Urinary bladder (tissue), 4 donors: ENCODE data around the gene ASB10. TPM values are rescaled to one million over a fixed set of nuclear protein-coding genes. Genes with fewer than 3 reads are reported as not detected.

Source experiments
- DNase-seq: peaks from one replicate; pipeline ENCODE4 v3.0.0-alpha.2; 2015; ENCODE audit errors: extremely low spot score
- H3K27ac ChIP-seq: one replicate; pipeline ENCODE4 v1.5.1; 2013; ENCODE audit warnings: low read depth, mild to moderate bottlenecking, moderate library complexity
- H3K36me3 ChIP-seq: one replicate; pipeline ENCODE4 v1.6.1; 2013; ENCODE audit warnings: mild to moderate bottlenecking, moderate library complexity; ENCODE audit not compliant: insufficient read depth
- H3K4me1 ChIP-seq: one replicate; pipeline ENCODE4 v1.6.1; 2013; ENCODE audit warnings: mild to moderate bottlenecking, moderate library complexity; ENCODE audit not compliant: insufficient read depth
- H3K4me3 ChIP-seq: one replicate; pipeline ENCODE4 v1.5.1; 2013; ENCODE audit warnings: low read depth, low read length
- WGBS: extraction: QIAGEN DNeasy Blood & Tissue Kit; methylation state at CpG from one replicate; pipeline ENCODE4 v1.1.7; 2013; 5-methylcytosine and 5-hydroxymethylcytosine counted together
- polyA plus RNA-seq: library from polyadenylated mRNA; stranded (reverse); fragments of 200-250 nt; gene quantifications from one replicate; pipeline ENCODE4 v1.2.3, GENCODE V29; 2013
- total RNA-seq: library from RNA; depleted of rRNA; stranded (reverse); fragments of >200 nt; gene quantifications from one replicate; pipeline ENCODE4 v1.2.3, GENCODE V29; 2014
- donor health status: healthy with polysubstance abuse.
- donor health status: healthy.

ASB10 gene
- total and polyA plus RNA-seq, 2 donors: not detected

DNA sequence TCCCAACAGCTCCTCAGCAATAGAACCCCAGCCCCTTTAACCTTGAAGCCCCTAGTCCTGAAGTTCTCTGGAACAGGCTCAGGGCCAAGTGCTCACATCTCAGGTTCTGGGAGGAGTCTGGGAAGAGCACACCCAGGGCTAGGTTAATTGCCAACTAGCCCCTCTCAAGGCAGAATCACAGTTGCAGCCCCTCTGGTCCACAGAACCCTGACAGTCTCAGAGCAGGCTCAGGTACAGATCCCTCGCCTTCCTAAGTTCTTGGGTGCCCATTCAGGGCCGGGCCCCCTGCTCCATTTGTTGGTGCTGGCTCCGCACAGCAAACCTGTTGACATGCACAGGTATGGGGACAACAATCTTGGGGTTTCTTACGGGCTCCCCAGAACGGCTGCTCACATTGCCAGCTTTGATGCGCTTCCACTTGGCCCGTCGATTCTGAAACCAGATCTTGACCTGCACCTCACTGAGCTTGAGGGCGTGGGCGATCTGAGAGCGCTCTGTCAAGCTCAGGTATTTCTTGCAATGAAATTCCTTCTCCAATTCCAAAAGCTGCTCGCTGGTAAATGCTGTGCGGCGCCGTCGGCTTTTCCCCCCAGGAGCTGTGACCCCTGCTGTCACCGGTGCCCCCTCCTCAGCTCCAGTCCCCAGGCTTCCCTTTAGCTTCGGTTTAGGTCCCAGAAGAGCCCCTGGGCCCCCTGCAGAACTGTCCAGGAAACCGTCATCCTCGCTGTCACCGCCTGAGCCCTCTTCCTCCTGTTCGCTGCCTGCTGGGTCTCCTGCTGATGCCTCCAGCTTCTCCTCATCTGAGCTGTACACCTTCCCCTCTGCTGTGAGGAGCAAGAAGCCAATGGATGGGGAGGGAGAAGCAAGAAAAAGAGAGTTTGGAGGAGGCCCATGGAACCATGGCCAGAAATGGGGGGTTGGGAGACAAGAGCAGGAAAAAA, 38.5 kb downstream of the ASB10 start:
- Histone ChIP-seq H3K4me1 (no peaks in the 10 kb centered on the region), H3K27ac (no peak overlapping the region), H3K36me3 (no peaks in the 10 kb centered on the region), H3K4me3 (no peak overlapping the region)
- 58% methylated on average over 22 of the region's 22 CpGs for WGBS
- DNase-seq: no peak

DNA sequence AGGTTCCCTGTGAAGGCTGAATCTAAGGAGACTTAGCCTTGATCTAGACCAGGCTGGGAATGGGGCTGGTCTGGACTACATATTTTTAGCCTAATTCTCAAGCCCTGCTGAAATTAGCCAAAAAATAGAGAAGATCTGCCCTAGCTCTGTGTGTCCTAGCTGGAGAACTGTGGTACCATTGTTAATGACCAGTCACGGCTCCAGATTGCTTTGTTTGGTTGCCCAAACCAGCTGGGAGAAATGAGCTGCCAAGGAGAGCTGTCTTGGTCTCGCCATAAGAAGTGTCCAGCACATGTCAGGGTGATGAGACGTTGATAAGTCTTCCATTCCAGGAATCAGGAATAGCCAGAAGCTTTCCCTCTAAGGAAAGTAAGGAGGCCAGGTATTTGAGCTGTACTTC, 40.3 kb downstream of the ASB10 start:
- no peak for DNase-seq
- Histone ChIP-seq H3K27ac (no peak overlapping the region), H3K4me3 (no peak overlapping the region), H3K36me3 (no peaks in the 10 kb centered on the region), H3K4me1 (no peaks in the 10 kb centered on the region)
- 55% methylated on average over 3 of the region's 3 CpGs for WGBS

DNA sequence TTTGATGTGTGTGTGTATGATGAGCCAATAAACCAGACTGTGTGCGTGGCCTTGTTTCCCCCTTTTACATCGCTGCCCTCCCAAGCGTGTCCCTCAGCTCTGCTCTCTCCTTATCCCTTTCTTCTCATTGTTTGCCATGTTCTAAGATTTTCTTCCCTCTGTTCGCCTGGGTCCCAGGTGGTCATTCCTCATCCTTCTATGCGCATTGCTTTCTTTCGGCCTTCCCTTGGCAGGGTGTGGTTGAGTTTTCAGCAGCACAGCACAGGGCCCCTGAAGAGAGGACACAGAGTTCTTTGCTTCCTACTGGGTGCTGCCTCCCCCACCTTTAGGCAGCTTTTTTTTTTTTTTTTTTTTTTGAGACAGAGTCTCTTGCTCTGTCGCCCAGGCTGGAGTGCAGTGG, 42.7 kb downstream of the ASB10 start:
- Histone ChIP-seq H3K27ac (no peak overlapping the region), H3K4me1 (no peaks in the 10 kb centered on the region), H3K4me3 (no peak overlapping the region), H3K36me3 (no peaks in the 10 kb centered on the region)
- 95% methylated on average over 7 of the region's 7 CpGs for WGBS
- no peak for DNase-seq

DNA sequence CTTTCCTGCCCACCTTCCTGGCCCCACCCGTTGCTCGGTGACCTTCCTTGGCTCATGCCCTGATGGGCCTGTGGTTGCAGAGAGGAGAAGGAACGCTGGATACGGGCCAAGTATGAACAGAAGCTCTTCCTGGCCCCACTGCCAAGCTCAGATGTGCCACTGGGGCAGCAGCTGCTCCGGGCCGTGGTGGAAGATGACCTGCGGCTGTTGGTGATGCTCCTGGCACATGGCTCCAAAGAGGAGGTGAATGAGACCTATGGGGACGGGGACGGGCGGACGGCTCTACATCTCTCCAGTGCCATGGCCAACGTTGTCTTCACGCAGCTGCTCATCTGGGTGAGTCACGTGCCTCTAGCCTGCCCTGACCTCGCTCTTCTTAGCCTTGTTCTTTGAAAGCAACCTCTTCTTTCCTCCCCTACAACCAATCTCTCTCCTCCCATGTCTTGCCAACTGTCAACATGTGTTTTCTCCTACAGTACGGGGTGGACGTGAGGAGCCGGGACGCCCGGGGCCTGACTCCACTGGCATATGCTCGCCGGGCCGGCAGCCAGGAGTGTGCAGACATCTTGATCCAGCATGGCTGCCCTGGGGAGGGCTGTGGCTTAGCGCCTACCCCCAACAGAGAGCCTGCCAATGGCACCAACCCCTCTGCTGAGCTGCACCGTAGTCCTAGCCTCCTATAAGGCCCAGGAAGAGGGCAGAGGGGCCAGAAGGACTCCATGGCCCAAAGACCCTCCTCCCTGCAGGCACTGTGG, 43.6 kb downstream of the ASB10 start:
- Histone ChIP-seq H3K27ac (no peak overlapping the region), H3K4me1 (no peaks in the 10 kb centered on the region), H3K36me3 (no peaks in the 10 kb centered on the region), H3K4me3 (no peak overlapping the region)
- 79% methylated on average over 25 of the region's 25 CpGs for WGBS
- no peak for DNase-seq

DNA sequence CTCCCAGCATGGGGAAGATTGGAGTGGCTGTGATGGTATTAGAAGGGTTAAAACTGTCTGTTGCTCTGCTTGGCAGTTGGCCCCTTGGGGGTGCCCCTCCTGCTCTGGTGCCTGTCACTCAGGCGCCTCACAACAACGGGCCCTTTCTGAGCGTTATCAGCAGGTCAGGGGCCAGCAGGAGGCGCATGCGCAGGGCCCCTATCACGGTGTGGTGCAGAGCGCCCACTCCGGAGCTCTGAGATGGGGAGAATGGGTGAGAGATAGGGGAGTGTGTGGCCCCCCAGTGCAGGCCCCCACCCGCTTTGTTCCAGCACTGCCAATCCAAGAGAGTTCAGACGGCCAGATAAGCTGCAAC, 44.4 kb downstream of the ASB10 start:
- WGBS: 70% methylated on average over 10 of the region's 10 CpGs
- H3K27ac ChIP-seq: no peak overlapping the region
- H3K36me3 ChIP-seq: no peaks in the 10 kb centered on the region
- H3K4me3 ChIP-seq: no peak overlapping the region
- DNase-seq: no peak
- no peaks in the 10 kb centered on the region for H3K4me1 ChIP-seq

DNA sequence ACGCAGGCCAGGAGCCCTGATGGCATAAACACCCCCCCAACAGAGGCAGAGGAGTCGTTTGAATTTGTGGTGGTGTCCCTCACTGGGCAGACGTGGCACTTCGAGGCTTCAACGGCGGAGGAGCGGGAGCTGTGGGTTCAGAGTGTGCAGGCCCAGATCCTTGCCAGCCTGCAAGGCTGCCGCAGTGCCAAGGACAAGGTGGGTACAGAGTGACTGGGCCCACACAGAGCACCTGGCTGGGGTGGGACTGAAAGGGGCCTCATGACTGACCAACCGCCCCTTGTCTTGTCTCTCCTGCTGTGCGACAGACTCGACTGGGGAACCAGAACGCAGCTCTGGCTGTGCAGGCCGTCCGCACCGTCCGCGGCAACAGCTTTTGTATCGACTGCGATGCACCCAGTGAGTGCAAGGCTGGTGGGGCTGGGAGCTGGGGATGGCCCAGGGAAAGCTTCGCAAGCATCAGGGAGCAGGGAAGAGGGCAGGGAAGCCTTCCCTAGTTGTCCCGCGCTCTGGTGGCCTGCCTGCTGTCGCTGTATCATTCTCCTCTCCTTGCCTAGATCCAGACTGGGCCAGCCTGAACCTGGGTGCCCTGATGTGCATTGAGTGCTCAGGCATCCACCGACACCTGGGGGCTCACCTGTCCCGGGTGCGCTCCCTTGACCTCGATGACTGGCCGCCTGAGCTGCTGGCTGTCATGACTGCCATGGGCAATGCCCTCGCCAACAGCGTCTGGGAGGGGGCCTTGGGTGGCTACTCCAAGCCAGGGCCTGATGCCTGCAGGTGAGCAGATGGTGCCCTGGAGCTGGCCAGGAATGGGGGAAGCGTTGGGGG, 45.0 kb downstream of the ASB10 start:
- 91% methylated on average over 31 of the region's 31 CpGs for WGBS
- Histone ChIP-seq H3K36me3 (no peaks in the 10 kb centered on the region), H3K27ac (no peak overlapping the region), H3K4me1 (no peaks in the 10 kb centered on the region), H3K4me3 (no peak overlapping the region)
- no peak for DNase-seq

DNA sequence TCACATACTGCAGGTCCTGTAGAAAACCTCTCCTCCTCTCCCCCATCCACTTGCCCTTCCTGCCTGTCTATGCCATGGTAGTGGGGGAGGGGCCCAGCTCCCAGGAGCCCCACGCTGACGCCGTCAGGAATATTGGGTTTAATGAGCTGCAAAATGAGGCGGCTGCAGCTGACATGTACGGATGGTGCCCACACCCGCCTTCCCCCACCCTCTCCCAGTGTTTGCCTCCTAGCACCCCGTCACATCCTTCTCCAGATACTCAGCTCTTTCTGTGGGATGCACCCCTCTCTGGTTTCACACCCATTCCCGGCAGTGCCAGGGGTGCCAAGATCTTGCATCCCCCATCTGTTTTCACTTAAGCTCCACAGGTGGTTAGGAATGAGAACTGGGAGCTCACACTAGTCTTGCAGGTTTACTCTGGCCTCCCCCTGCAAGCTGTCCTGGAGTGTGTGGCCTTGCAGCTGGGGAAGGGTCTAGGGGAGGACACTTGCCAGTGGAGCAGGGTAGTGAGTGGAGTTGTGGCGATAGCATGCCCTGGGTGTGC, 45.7 kb downstream of the ASB10 start:
- no peaks in the 10 kb centered on the region for H3K4me1 ChIP-seq
- DNase-seq: no peak
- H3K4me3 ChIP-seq: no peak overlapping the region
- peaks cover under 1% of the 10 kb centered on the region for H3K36me3 ChIP-seq
- 83% methylated on average over 9 of the region's 9 CpGs for WGBS
- no peak overlapping the region for H3K27ac ChIP-seq

DNA sequence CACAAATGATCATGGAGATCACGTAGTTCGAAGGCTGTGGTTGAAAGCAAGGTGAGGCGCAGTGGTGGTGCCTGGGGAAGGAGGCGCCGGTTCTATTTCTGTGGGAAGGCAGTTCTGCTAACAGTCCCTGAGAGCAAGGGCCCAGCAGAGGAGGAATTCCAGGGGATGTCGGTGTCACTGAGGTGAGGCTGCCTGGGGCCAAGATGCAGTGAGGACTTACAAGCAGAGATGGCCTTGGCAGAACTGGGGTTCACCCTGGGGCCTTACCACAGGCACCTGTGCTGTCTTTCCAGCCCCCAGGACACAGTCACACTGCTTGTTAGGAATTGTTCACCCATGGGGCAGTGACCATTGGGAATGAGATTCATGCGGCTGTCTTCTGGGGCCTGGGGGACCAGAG, 46.2 kb downstream of the ASB10 start:
- Histone ChIP-seq H3K27ac (no peak overlapping the region), H3K36me3 (peaks cover 6% of the 10 kb centered on the region), H3K4me3 (no peak overlapping the region), H3K4me1 (no peaks in the 10 kb centered on the region)
- 94% methylated on average over 7 of the region's 7 CpGs for WGBS
- no peak for DNase-seq

DNA sequence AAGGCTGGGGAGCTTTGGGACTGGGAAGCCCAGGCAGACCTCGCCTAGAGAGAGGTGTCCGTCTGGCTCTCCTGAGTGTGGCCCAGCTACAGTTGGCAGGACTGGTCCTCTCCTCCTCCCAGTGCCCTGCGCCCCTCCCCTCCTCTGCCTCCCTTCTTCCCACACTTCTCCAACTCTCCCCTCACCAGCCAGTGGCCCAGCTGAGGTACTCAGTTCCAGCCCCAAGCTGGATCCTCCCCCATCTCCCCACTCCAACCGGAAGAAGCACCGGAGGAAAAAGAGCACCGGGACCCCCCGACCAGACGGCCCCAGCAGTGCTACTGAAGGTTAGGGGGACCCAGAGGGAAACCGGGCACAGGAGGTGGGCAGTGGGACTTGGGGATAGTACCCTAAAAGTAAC, 47.3 kb downstream of the ASB10 start:
- H3K4me3 ChIP-seq: no peak overlapping the region
- H3K4me1 ChIP-seq: no peaks in the 10 kb centered on the region
- 85% methylated on average over 9 of the region's 9 CpGs for WGBS
- DNase-seq: no peak
- peaks cover 6% of the 10 kb centered on the region for H3K36me3 ChIP-seq
- H3K27ac ChIP-seq: no peak overlapping the region

DNA sequence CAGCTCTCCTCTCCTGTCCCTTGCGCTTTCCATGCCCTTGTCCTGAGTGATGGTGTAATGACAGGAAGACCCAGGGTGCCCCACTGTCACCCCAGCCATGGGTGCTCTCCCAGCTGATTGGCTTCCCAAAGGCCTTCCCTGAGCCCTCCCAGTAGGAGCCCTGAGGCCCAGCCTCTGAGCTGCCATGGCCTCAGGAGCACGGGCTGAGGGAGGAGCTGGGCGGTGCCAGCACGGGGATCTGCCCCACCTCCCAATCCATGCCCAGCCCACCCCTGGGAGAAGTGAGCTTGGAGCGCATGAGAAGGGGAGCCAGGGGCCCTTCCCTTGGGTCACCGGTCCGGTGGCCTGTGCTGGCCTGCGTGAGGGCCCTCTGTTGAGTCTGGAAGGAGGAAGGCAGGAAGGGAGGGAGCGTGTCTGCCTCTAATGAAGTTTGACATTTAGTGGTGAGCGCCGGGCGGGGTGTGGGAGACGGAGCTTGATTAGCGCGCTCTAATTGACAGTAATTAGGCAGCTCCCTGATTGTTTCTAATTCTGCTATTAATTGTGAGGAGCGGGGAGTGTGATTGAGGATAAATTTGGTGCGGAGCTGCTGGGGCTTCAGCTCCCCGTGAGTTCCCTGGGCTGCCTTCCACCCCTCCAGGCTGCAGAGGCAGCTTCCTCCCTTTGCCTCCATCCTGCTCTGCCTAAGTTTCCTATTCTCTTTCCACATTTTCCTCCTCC, 47.8 kb downstream of the ASB10 start:
- Histone ChIP-seq H3K27ac (no peak overlapping the region), H3K4me3 (no peak overlapping the region), H3K4me1 (no peaks in the 10 kb centered on the region), H3K36me3 (peaks cover 6% of the 10 kb centered on the region)
- no peak for DNase-seq
- WGBS: 86% methylated on average over 18 of the region's 18 CpGs

DNA sequence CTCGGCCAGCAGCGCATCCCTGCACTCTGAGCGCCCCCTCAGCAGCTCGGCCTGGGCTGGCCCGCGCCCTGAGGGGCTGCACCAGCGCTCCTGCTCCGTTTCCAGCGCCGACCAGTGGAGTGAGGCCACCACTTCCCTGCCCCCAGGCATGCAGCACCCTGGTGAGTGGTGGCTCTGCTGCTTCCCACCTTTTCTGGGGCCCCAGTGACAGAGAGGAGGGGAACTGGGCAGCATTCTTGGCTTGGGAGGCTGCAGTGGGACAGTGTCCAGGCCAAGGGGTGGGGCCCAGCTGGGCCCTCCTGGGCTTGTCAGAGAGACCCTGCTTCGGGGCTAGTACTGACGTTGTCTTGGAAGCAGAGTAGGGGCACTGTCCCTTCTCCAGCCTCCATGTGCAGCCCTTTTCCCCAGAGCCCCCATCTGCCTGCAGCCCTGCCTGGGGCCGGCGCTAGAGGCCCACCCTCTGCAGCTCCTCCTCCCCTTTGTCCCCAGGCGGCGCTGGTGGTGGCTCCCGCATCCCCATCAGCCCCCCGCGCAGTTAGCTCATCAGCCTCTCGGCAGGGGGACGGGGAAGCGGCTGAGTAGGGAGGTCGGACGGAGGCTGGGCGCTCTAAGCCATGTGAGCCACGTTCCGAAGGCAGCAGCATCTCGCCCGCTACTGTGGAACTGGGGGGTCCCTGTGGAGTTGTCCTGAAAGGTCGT, 48.7 kb downstream of the ASB10 start:
- H3K36me3 ChIP-seq: peaks cover 8% of the 10 kb centered on the region
- no peak overlapping the region for H3K27ac ChIP-seq
- no peak overlapping the region for H3K4me3 ChIP-seq
- H3K4me1 ChIP-seq: no peaks in the 10 kb centered on the region
- 76% methylated on average over 30 of the region's 30 CpGs for WGBS
- DNase-seq: no peak

DNA sequence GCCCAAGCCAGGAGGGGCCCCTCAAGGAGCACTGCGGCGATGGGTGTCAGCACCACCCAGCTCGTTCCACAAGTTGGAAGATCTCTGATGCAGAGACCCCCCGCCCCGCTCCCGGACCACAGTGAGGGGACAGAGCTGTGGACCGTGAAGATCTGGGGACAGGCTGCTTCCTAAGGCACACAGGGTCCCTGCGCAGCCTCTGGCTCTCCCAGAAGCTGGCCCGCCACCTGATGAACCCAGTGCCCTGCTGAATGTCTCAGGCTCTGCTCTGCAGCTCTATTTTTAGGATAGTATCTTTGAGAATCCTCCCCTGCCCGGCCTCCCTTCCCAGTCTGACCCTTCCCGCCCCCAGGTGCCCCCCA, 49.3 kb downstream of the ASB10 start:
- H3K4me3 ChIP-seq: no peak overlapping the region
- no peak for DNase-seq
- peaks cover 8% of the 10 kb centered on the region for H3K36me3 ChIP-seq
- no peak overlapping the region for H3K27ac ChIP-seq
- H3K4me1 ChIP-seq: no peaks in the 10 kb centered on the region
- 86% methylated on average over 11 of the region's 11 CpGs for WGBS
